Measurements from ENCODE around the gene PRELID3B.

The PRELID3B gene

DNA sequence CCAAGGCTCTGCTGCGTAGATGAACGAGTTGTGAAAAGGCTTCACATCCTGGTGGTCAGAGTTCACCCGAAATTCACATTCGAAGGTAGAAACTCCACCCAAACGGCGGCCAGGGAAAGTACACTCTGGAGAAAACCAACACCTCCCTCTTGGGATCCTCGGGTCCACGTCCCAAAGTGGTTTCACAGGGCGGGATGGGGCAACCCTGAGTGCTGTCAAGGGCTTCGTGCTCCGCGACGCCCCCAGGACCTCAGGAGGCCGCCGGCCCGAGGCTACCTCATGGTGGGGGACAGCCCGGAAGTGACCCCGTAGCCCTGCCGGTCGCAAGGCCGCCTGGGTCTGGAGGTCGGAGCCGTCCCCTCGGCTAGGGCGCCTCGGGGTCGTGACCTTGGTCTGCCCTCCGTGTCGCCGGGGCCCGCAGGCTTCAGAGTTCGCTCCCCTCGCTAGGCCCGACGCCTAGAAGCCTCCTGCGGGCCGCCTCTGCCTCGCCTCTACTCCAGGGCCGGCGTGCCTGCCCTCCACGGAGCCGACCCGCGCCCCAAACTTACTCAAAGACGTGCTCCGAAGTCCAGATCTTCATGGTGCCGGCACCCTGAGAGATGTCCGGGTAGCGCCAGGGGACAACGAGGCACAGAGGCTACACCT is at the start of gene PRELID3B:
Gene PRELID3B, minus strand, starts transcription at position 636 of the 645 bp plus-strand sequence. Its CDS starts 56 bp downstream, at position 580.
- no peak for DNase-seq

DNA sequence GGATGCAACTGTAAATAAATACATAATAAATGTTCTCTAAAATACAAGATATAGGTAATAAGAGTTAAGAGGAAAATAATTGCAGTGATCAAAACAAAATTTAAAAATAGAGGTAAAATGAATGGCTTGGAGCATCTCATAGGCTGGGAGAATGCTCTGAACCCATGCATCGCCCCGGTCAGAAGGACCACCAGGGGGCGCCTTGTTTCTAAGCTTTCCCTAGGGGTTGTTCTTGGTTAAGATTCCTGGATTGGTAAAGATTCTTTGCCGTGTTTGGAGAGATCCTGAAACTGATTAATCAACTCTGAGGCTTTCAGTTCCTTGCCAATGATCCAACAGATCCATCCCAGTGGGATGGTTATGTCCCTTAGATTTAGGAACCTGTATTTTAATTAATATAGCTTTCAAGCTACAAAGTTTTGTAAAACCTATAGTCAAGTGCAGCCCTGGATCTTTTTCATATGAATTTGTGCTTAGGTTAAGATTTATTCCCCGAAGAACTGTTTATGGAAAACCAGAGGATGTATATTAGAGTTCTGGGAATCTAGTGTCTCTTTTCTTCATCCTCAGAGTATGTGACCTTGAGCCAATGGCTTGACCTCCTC is 45.3 kb upstream of the PRELID3B start:
- DNase-seq = peak; percentile 74

DNA sequence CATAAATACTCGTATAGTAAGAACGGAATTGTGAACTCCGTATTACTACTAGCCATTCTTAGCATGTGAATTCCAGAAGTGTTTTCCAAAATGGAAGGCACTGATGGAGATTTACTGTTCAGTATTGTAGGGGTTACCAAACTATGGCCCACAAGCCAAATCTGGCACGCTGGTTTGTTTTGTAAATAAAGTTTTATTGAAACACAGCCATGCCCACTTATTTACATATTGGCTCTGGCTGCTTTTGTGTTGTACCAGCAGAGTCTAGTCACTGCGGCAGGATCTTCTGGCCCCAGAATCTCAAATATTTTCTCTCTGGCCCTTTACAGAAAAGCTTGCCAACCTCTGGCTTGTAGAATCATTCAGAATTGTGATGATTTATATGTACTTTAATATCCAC is 44.3 kb upstream of the PRELID3B start:
- no peak for DNase-seq

DNA sequence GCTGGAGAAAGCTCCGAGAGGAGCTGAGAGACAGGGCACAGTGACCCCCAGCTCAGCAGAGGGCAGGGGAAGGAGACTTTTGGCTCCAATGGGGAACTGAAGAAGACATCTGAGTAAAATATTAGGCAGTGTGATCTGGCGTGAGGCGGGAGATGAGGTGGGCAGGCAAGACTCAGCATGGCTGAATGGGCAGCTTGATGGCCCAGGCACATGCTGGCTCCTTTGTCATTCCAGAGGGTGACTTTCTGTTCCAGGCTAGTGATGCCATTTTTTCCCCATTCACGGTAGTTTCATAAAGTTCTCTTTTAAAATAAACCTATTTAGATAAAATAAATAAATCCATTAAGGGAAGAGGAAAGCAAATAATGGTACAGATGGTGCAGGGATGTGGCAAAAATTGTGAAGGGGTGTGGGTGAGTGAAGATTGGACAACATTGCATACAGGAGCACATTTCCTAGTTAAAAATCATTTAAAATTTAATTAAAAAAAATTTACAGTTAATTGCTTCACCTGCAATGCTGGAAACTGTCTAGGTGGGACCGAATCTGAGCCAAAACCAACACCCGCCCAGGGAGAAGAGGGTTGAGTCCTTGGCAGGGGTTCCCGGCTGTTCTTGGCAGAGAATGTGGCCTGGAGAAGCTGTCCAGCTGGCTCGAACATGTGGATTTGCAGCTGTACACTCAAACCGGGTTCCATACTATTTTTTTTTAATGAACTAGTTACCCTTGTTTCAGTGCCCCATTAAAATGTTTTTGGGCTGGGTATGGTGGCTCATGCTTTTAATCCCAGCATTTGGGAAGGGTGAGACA is 41.7 kb upstream of the PRELID3B start:
- no peak for DNase-seq

DNA sequence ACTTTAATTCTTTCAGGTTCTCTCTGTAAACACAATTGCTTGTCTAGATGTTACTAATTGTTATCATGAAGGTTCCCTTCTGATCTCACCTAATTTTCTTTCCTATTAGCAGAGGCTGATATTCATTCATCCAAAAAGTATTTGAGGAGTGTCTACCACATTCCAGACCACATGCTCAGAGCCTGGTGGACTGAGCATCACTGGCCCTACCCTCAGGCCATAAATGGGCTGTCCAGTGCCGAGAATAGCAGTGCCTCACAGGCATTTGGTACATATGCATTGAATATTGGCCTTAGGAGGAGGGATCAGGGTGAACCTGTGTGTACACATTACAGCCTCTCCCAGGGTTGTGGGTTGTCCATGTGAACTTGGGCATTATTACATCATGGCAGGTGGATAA is 40.4 kb upstream of the PRELID3B start:
- DNase-seq = no peak

DNA sequence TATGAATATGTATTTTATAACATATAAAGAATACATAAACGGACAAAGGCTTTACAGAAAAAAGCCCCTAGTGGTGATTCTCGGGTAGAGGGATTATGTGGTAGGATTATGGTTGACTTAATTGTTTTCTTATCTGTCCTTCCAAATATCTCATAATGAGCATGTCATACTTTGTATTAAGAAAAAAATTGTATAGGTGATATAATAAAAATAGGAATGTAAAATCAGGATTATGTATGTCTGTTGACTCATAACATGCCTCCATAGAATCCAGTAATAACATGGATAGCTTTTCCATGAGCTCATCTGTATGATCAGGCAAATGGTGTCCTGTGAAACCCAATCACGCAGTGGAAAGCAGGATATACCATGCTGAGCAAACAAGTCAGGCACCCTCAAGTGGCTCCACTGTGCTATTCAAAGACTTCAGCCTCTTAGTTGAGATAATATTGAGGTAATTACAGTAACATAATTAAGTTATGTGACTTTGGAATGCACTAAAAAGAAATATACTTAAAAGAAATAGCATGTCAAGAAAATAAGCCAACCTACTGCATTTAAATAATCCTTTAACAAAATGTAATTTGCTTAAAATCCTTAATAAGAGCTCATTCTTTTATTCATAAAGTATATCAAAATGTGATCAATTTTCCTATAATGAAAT is 39.6 kb upstream of the PRELID3B start:
- DNase-seq = no peak

DNA sequence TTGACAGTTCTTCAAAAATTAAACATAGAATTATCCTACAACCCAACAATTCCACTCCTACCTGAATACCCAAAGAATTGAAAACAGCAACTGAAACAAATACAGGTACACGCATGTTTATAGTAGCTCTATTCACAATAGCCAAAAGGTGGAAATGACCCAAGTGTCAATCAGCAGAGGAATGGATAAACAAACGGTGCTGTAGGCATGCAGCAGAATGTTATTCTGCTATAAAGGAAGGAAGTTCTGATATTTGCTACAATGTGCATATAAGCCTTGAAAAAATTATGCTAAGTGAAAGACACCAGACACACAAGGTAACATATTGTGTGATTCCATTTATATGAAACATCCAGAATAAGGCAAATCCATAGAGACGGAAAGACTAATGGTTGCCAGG is 38.5 kb upstream of the PRELID3B start:
- no peak for DNase-seq

DNA sequence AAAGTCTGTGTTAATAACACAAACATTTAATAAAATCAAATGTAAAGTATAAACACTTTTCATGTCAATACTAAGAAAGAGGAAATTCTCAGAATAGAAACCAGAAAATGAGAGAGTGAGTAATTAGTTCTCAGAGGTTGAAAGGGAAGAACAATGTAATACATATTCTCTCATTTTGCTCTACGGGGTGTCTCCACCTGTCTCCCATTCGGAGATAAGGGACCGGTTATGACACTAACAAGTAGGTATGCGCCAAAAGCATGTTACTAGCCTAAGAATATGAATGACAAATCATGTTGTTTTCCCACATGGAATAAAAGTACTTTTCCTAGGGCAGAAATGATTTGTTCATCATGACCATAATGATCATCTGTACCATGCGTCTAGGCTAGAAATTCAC is 35.6 kb upstream of the PRELID3B start:
- no peak for DNase-seq

DNA sequence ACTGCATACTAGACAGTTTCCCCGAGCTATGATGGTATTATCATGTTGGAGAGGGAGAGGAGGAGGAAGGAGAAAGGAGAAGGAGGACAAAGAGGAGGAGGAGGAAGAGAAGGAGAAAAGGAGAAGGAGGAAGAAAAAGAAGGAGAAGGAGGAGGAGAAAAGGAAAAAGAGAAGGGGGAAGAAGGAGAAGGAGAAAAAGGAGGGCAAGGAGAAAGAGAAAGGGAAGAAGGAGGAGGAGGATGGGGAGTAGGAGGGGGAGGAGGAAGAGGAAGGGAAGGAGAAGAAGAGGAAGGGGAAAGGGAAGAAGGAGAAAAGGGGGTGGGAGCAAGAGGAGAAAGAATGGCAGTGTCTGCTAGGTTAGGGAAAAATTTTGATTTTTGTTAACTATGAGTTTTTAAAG is 35.1 kb upstream of the PRELID3B start:
- no peak for DNase-seq

DNA sequence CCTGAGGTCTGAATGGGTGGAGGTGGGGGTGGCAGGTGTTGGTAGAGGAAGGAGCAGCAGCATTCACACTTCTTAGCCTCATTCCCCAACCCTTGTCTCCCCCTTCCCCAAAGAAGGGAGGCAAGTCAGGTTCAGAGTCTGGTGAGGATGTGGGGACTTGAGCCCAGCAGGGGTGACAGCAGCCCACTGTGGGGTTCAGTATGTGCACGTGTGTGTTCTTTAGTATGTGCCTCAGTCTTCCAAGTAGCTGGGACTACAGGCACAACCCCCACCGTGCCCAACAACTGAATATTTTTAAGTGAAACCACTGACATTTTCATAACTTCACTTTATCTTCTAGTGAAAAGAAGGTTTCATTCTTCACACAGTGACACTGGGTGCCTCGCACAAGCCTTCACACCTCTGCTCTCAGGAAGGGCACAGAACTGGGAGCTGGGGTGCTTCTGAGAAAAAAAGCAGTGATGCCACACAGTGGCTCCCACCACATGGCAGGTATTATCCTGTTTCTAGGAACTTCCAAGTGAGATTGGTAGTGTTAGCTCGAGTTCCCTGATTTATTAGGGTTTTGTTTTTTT is 33.4 kb upstream of the PRELID3B start:
- DNase-seq = no peak

DNA sequence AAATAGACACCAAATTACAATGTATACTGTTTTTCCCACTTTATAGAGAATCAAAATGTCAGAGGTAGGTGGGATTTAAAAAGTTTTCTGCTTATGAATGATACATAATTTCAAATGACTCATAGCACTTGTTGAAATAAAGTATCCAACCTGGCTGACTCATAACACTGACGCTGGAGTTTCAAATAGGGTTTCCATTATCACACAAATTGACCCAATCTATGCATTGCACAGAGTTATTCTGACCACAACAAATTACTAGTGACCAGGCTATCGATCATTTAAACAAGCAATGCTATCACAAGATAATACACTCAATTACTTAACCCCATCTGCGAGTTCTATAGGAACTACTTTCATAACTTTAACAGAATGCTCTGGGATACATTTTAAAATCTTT is 31.9 kb upstream of the PRELID3B start:
- no peak for DNase-seq

DNA sequence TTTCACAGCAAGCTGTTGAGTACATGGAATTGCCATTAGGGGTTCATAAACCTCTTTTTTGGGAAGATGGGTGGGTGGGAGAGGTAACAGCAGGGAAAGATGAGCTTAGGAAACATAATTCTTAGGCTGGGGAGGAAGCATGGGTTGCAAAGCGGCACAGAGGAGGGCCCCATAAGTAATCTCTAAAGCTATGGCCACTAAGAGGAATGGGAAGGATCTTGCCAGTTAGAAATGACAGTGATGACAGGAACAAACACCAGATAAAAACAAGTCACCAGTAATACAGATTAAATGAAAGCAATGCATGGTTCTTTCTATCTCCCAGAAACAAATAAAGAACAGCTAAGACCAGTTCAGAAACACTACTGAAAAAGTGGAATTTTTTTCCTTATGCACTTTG is 31.0 kb upstream of the PRELID3B start:
- DNase-seq = no peak

DNA sequence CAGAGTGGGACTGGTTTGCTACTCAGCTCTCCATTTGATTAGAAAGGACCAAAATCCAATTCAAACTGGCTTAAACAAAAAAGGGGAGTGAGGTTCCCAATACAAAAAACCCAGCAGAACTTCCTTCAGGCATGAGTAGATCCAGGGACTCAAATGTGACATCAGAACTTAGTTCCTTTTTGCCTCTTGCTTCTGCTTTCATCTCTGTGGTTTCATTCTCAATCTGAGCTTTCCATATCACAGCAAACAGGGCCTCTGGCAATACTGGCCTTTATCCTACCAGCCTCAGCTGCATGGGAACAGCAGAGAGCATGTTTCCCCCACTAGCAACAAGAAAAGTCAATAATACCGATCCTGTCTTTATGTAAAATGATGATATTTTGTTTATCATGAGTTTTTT is 28.6 kb upstream of the PRELID3B start:
- no peak for DNase-seq

DNA sequence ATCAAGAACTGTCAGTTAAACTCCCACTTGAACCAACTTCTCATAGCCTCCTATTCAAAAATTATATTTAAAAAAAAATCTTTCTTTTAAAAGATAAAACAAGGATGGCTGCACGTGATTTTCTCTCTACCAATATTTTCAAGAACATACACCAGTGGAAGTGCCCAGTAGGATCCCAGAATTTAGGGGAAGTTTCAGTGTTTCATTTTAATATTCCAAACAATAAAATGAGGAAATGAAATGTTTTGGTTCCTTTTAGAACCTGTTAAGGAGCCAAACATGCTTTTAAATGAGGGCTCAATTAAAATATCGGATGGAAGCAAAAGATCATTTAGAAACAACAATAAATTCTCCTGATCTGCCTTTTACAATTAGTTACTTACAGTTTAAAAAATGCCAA is 26.4 kb upstream of the PRELID3B start:
- DNase-seq = no peak

DNA sequence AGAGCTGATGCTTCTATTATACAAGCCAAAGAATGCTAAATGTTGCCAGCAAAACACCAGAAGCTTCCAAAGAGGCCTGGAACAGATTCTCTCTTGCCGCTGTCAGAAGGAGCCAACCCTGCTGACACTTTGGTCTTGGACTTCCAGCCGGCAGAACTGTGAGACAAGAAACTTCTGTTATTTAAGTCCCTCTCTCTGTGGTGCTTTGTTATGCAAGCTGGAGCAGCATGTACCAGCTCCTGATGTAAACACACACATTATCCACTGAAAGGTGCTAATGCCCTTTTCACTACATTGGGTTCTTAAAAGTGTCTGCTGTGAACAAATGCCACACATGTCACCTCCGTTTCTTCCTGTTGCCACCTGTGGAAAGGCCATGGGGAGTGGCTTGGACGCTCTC is 25.9 kb upstream of the PRELID3B start:
- DNase-seq = no peak

DNA sequence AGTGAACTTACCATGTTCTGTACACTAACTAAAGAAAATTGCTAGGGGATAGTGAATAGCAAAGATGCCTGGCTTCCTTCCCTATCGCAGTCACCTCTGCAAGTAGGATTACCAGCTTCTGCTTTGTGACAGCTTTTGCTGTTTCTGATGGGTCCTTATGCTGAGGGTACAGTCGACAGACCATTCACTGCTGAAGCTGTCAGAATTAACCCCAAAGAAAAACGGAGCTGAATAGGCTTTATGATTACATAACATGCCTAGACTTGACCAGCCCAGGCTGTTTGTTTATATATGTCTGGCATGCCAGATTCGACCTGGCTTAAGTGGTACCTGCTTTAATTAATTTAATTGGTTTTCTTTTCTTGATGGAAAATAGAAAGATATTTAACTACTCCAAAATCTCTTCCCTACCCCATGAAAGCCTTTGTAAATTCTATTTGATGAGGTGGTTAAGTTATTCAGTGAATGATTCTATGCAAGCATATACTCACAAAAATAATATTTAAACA is 21.7 kb upstream of the PRELID3B start:
- DNase-seq = no peak

DNA sequence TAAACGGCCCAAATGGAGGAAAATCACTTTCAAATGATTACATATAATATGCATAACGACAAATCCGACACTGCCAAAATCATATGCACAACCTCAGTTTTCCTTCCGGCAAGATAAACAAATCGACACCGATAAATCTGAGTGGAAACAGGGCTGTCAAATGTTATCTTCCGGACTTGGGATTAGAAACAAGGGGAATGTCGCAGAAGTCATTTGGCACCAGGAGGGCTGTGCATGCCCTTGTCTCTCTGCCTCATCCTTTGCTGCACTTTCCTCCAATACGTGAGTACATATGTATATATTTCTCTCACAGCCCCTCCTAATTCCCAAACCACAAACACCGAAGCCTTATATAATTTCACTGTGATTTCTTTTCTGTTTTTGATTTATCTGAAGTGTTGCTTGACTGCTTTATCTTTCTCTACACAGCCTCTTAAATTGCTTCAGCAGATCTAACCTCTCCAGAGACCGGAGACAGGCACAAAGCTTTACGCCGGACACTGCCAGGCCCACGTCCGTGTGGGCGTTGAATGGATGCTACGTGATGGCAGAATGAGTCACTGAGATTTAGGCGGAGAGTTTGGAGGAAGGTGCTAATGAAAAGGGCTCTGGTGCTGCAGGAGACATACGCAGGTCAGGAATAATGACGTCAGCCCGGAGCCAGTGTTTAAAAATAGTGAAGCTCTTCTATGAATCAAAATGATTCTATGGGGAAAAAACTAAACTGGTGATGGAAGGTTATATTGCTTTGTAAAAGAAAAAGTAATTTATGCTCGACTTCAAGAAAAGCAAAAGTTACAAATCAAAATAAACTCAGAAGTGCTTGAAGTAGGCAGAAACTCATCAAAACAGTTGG is 21.0 kb upstream of the PRELID3B start:
- no peak for DNase-seq

DNA sequence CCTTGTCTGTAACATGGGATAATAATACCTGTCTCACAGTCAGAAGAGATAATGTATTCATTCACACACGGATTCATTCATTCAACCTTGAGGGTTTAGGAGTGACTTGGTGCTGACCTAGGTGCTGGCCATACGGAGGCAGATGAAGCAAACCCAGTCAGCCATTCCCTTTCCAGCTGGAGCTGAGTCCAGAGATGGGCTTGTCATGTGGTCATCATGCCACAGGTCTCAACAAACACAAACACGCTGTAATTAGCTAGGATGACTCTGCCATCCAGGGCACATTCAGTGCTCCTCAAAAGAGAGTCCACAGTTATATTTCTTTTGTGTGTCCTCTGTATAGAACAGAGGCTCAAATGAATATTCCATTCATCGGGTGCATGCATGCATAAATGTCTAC is 19.5 kb upstream of the PRELID3B start:
- no peak for DNase-seq

DNA sequence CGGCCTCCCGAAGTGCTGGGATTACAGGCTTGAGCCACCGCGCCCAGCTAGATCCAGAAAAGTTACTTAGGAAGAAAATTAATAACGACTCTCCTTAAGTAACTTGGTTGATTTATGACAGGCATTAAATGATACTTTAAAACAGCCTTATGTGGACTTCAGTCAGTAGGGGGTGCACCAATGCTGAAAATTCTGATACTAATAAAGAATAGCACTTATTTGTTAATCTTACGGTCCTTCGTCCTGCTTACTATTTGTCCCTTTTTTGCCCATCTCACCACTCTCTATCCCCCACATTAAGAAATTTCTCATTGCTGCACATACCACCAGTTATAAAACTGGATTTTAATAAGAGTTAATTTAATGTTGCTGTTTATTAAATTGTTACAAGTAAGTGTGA is 12.7 kb upstream of the PRELID3B start:
- no peak for DNase-seq

DNA sequence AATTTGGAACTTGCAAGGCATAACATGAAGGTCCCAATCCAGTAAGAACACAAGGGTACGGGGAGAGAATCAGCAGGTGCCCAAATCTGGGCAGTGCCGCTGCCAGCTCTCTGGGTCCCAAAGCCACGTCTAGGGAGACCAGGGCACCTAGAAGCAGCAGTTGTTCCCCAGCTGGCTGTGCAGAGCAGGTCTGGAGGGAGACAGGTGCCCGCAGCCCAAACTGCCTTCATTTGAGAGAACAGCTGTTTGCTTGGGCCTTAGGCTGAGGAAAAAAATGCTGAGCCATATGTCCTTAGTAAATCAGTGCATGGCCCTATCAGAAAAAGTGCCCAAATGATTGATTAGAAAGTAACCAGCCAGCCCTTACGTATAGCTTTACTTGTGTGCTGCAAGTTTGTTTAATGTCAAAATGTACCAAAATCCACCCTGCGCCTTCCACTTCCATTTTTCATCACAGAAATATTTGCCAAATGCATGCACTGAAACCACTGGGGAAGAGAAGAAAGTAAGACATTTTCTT is 9.1 kb upstream of the PRELID3B start:
- DNase-seq = no peak

DNA sequence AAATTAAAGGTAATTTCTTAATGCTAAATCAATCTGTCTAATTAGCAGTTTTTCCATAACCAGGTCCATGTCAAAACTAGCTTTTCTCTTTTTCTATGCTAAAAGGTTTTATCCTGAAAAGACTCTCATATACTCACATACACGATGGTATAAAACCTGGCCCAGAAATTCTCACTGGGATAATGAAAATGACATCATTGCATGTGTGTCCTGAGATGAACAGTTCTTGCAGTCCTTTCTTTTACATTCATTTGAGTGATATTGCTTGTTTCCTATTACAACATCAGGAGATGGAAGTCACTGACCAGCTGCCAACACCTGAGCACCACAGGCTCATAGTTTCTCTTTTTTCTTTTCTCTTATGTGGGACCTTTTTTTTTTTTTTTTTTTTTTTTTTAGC is 7.9 kb upstream of the PRELID3B start:
- DNase-seq = no peak

DNA sequence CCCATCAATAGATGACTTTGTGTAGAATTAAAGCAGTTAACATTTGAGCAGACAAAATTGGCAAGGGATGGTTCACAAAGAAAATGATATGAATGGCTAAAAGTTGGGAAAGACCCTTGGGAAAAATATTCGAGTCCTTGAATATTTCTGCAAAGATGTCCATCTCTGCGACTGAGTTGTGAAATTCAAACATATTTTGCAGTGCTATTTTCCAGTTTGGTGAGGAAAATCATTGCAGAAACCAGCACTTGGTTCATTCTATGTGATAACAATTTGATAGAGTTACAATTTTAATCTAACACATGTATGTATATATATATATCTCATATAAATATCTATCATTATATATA is 6.1 kb upstream of the PRELID3B start:
- no peak for DNase-seq

All from CD4-positive, alpha-beta T cell treated with Interferon gamma for 1 hour (primary cell).